ENCODE data around the gene MAN2B1. TPM values are rescaled to one million over a fixed set of nuclear protein-coding genes. Genes with fewer than 3 reads are reported as not detected.

The MAN2B1 gene
- total and polyA plus RNA-seq, 2 of the 8 experiments (the other 6 are each of a cell fraction or from before 2014, with no cell fraction given), result 55.3 to 76.3 TPM

DNA sequence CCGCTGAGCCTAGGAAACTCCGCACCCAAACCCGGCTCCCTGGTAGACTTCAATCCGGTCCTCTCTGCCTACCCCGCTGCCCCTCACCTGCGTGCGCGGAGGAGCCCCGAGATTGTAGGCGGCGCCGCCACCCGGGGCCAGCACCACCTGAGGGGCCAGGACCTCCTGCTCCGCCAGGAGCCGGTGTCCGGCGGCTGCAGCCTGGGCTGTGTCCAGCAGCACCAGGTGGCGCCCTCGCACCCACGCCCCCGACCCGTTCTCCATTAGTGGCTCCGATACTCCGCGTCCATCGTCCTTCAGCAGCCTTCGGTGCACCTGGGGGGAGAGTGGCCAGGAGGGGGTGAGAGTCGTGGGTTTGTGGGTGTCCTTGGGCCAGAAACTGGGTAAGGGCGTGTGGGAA, 18.5 kb downstream of the MAN2B1 start:
- Histone ChIP-seq H3K23me2 (ENCODE audit: low read depth, low read length) (no peaks in the 10 kb centered on the region), H3K23ac (ENCODE audit: insufficient read length) (no peak overlapping the region), H3K4me3 (ENCODE audit: extremely low read depth in 1 of 4, insufficient read depth in 2 of 4, low read depth in 3 of 4, low read length in 4 of 4) (peak overlapping the region in 1 of 4 experiments; percentile 40; a peak in 2 of 8 replicates), H3K9ac (replicated peaks in 1 of 4; ENCODE audit: extremely low read depth in 1 of 4, low read depth in 3 of 4, low read length in 3 of 4) (no peak overlapping the region), H3K79me2 (ENCODE audit: control insufficient read depth in 1 of 2, insufficient read depth in 2 of 2, low read length in 2 of 2) (no peaks in the 10 kb centered on the region), H4K91ac (replicated peaks; ENCODE audit: insufficient read length, low read length) (no peak overlapping the region), H3K4ac (replicated peaks; ENCODE audit: insufficient read length, low read depth, low read length) (no peak overlapping the region), H2AFZ (ENCODE audit: low read length) (no peak overlapping the region), H3K36me3 (ENCODE audit: control insufficient read depth in 2 of 4, insufficient read depth in 4 of 4, low read length in 3 of 4) (peaks cover 0 to 4% (median 0%) of the 10 kb centered on the region in 4 experiments; a peak in 2 of 8 replicates), H2BK20ac (ENCODE audit: low read length) (no peak overlapping the region), H3K14ac (ENCODE audit: insufficient read length) (no peak overlapping the region), H4K8ac (ENCODE audit: extremely low read depth, insufficient read depth, low read length) (peak overlapping the region; percentile 11; the same call in 1 of the 2 replicates), H3K27me3 (replicated peaks in 1 of 4; ENCODE audit: control insufficient read depth in 3 of 4, extremely low read depth in 1 of 4, insufficient read depth in 3 of 4, low read length in 3 of 4) (no peaks in the 10 kb centered on the region), H3K18ac (ENCODE audit: extremely low read depth, low read length) (no peak overlapping the region), H3K56ac (replicated peaks; ENCODE audit: insufficient read length, low read depth, low read length) (no peak overlapping the region), H3K4me2 (ENCODE audit: insufficient read depth in 1 of 2, low read depth in 2 of 2, low read length in 2 of 2) (0 out of 4 replicates have a peak overlapping the region, but pooled peaks of 1 of the 2 experiments have one; percentile 15), H3K4me1 (replicated peaks in 1 of 4; ENCODE audit: control insufficient read depth in 3 of 4, insufficient read depth in 4 of 4, low read length in 3 of 4) (no peaks in the 10 kb centered on the region), H2BK15ac (ENCODE audit: low read length) (no peak overlapping the region), H3K27ac (ENCODE audit: low read depth, low read length) (no peak overlapping the region), H4K5ac (ENCODE audit: insufficient read length, low read depth, low read length) (no peak overlapping the region), H3K9me3 (ENCODE audit: insufficient read depth in 2 of 2, low read depth in 1 of 2, low read length in 1 of 2) (peaks cover 0 to 4% of the 10 kb centered on the region in 2 experiments; a peak in 1 of 4 replicates), H4K20me1 (replicated peaks in 1 of 2; ENCODE audit: control insufficient read depth in 1 of 2, insufficient read depth in 2 of 2, low read length in 2 of 2) (no peaks in the 10 kb centered on the region), H2BK5ac (ENCODE audit: low read depth, low read length) (no peak overlapping the region), H3K79me1 (ENCODE audit: low read depth, low read length) (no peaks in the 10 kb centered on the region), H2AK5ac (ENCODE audit: low read depth, low read length) (no peak overlapping the region), H2BK12ac (ENCODE audit: low read depth, low read length) (no peak overlapping the region), H2BK120ac (replicated peaks; ENCODE audit: low read depth, low read length) (no peak overlapping the region)
- FAIRE-seq, result no peak
- ChIA-PET CTCF (ENCODE audit: partially characterized antibody) (interaction anchor here (1.0 to 1.6 kb wide), 3 partner anchors 15 to 95 kb away, joined by 3 to 8 read pairs (median 4); no protein-coding TSS in a partner anchor), POLR2A (ENCODE audit: partially characterized antibody) (interaction anchor here (0.8 to 2.5 kb wide), 2 partner anchors 28 to 33 kb away, joined by 3 to 9 read pairs; partner anchors contain the start of gene DHPS)
- no peak for DNase-seq (ENCODE audit: low read depth in 1 of 2, low spot score in 2 of 2)
- WGBS, 2 experiments (ENCODE audit: extremely low coverage in 1 of 2, insufficient coverage in 1 of 2, insufficient read length in 1 of 2, insufficient replicate concordance in 2 of 2, low coverage in 1 of 2, low lambda C conversion rate in 2 of 2, missing lambda C conversion rate in 1 of 2), result 66% methylated on average over 21 of the region's 29 CpGs; no CpG with 5 or more reads in 1 of the 2 experiments
- TF ChIP-seq SP1 (IDR thresholded peaks at IDR 0.05; ENCODE audit: low read depth, low read length), result no peak
- TF ChIP-seq BCL11A (IDR thresholded peaks at IDR 0.05; ENCODE audit: low read depth in 2 of 2, low read length in 2 of 2), result no peak
- no peak for TF ChIP-seq KDM1A (IDR thresholded peaks at IDR 0.05; ENCODE audit: borderline replicate concordance, low read length)
- peak in 1 of 2 experiments; percentile 41; a peak in 1 of 4 replicates for TF ChIP-seq RAD21 (IDR thresholded peaks at IDR 0.05 in 1 of 2, conservative IDR thresholded peaks at IDR 0.05 in 1 of 2; ENCODE audit: low read depth in 2 of 2, low read length in 2 of 2)
- TF ChIP-seq RNF2 (IDR thresholded peaks at IDR 0.05; ENCODE audit: borderline replicate concordance, low read depth, low read length, missing control alignments, poor library complexity, severe bottlenecking), result no peak
- no peak for TF ChIP-seq TEAD4 (IDR thresholded peaks at IDR 0.05; ENCODE audit: low read depth, low read length)
- TF ChIP-seq POLR2A (IDR thresholded peaks at IDR 0.05; ENCODE audit: control extremely low read depth in 1 of 2, low read depth in 2 of 2, low read length in 2 of 2), result no peak
- TF ChIP-seq, protein P1, sequence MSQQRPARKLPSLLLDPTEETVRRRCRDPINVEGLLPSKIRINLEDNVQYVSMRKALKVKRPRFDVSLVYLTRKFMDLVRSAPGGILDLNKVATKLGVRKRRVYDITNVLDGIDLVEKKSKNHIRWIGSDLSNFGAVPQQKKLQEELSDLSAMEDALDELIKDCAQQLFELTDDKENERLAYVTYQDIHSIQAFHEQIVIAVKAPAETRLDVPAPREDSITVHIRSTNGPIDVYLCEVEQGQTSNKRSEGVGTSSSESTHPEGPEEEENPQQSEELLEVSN (IDR thresholded peaks at IDR 0.05), result no peak
- TF ChIP-seq NRF1 (IDR thresholded peaks at IDR 0.05; ENCODE audit: low read depth, low read length), result no peak
